ENCODE results near the gene FXYD2.

The FXYD2 gene

DNA sequence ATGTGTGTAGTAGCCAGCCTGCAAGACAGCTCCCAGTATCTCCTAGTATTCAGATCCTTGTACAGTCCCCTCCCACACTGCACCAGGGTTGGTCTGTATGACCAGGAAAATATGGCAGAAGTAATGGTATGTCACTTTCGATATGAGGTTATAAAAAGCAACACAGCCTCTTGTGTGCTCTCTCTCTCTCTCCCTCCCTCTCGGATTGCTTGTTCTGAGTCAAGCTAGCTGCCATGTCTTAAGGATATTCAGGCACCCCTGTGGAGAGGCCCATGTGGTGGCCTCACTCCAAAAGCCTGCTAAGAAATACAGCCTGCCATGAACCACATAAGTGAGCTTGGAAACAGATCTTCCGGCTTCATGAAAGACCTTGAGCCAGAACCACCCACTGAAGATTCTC is 26.6 kb upstream of the FXYD2 start:
- no peak for DNase-seq
- WGBS (ENCODE audit: insufficient coverage): 89% methylated on average over 3 of the region's 3 CpGs
- ChIA-PET POLR2A (no interaction called here), CTCF (interaction anchor here (1.0 to 2.1 kb wide), 7 partner anchors 8 to 96 kb away, joined by 3 to 10 read pairs (median 4); no protein-coding TSS in a partner anchor)
- no peak overlapping the region for H3K27ac ChIP-seq (ENCODE audit: insufficient read depth in 1 of 2, low read depth in 1 of 2, low read length in 2 of 2, poor library complexity in 1 of 2, severe bottlenecking in 2 of 2)
- H3K4me3 ChIP-seq (ENCODE audit: control insufficient read depth in 1 of 7, extremely low read depth in 1 of 7, insufficient read depth in 4 of 7, low read depth in 2 of 7, low read length in 6 of 7): no peak overlapping the region
- H3K4me1 ChIP-seq (ENCODE audit: control extremely low read depth in 1 of 4, control insufficient read depth in 4 of 4, insufficient read depth in 4 of 4, low read length in 3 of 4): peaks cover 0 to 7% (median 5%) of the 10 kb centered on the region in 4 experiments
- no peaks in the 10 kb centered on the region for H3K36me3 ChIP-seq (ENCODE audit: control insufficient read depth in 4 of 4, insufficient read depth in 4 of 4, low read length in 3 of 4)
- peaks cover 0 to 10% (median 4%) of the 10 kb centered on the region in 5 experiments for H3K9me3 ChIP-seq (ENCODE audit: control extremely low read depth in 1 of 5, control insufficient read depth in 4 of 5, insufficient read depth in 2 of 5, low read depth in 1 of 5, low read length in 4 of 5)
- no peaks in the 10 kb centered on the region for H3K27me3 ChIP-seq (replicated peaks in 2 of 5; ENCODE audit: control insufficient read depth in 4 of 5, insufficient read depth in 5 of 5, low read length in 4 of 5)

DNA sequence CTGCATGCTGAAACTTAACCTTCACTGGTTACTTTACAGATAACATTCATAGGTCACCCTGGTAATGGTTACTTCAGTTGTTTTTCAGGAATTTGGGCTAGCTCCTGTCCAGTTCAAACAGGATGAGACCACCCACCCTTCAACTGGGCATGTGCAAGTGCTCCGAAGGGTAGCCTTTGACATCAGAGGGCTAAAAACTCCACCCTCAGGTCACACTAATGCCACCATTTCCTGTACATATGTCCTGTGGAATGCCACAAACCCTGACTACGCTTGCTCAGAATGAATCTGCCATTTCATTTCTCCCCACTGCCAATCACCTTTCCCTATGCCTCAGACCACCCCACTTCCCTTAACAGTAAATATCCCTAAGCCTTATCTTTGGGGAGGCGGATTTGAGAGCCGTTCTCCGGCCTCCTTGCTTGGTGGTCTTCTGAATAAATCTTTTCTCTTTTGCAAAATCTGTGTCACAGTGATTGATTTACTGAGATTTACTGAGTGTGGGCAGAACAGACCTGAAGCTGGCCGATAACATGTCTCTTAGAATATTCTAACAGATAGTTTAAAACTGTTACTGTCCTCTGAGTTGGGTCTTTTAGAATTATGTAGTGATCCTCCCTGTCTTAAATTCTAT is 25.4 kb upstream of the FXYD2 start:
- Histone ChIP-seq H3K9me3 (ENCODE audit: control extremely low read depth in 1 of 5, control insufficient read depth in 4 of 5, insufficient read depth in 2 of 5, low read depth in 1 of 5, low read length in 4 of 5) (peaks cover 0 to 10% (median 4%) of the 10 kb centered on the region in 5 experiments), H3K27me3 (replicated peaks in 2 of 5; ENCODE audit: control insufficient read depth in 4 of 5, insufficient read depth in 5 of 5, low read length in 4 of 5) (no peaks in the 10 kb centered on the region), H3K4me1 (ENCODE audit: control extremely low read depth in 1 of 4, control insufficient read depth in 4 of 4, insufficient read depth in 4 of 4, low read length in 3 of 4) (peaks cover 0 to 7% (median 5%) of the 10 kb centered on the region in 4 experiments), H3K27ac (ENCODE audit: insufficient read depth in 1 of 2, low read depth in 1 of 2, low read length in 2 of 2, poor library complexity in 1 of 2, severe bottlenecking in 2 of 2) (no peak overlapping the region), H3K36me3 (ENCODE audit: control insufficient read depth in 4 of 4, insufficient read depth in 4 of 4, low read length in 3 of 4) (no peaks in the 10 kb centered on the region), H3K4me3 (ENCODE audit: control insufficient read depth in 1 of 7, extremely low read depth in 1 of 7, insufficient read depth in 4 of 7, low read depth in 2 of 7, low read length in 6 of 7) (no peak overlapping the region)
- POLR2A ChIA-PET: no interaction called here
- CTCF ChIA-PET: interaction anchor here (1.1 to 1.8 kb wide), 3 partner anchors 55 to 97 kb away, joined by 3 to 12 read pairs (median 4); no protein-coding TSS in a partner anchor
- 4% methylated on average over 3 of the region's 6 CpGs for WGBS (ENCODE audit: insufficient coverage)
- DNase-seq: peak in 1 of 3 donors; percentile 22

- peak; percentile 59 to 80 (median 73) for DNase-seq
- ChIA-PET CTCF (interaction anchor here (0.6 to 8.2 kb wide), 36 partner anchors 8 to 323 kb away, joined by 3 to 122 read pairs (median 4); partner anchors contain the start of genes FXYD2 and TMPRSS13), POLR2A (interaction anchor here (1.2 to 1.8 kb wide), 2 partner anchors 10 to 103 kb away, joined by 3 to 6 read pairs; no protein-coding TSS in a partner anchor)
- peaks cover 0 to 18% (median 14%) of the 10 kb centered on the region in 4 experiments for H3K4me1 ChIP-seq (ENCODE audit: control extremely low read depth in 1 of 4, control insufficient read depth in 4 of 4, insufficient read depth in 4 of 4, low read length in 3 of 4)
- 4% methylated on average over 6 of the region's 9 CpGs for WGBS (ENCODE audit: insufficient coverage)
- no peaks in the 10 kb centered on the region for H3K27me3 ChIP-seq (replicated peaks in 2 of 5; ENCODE audit: control insufficient read depth in 4 of 5, insufficient read depth in 5 of 5, low read length in 4 of 5)
- no peak overlapping the region for H3K27ac ChIP-seq (ENCODE audit: insufficient read depth in 1 of 2, low read depth in 1 of 2, low read length in 2 of 2, poor library complexity in 1 of 2, severe bottlenecking in 2 of 2)
- no peaks in the 10 kb centered on the region for H3K9me3 ChIP-seq (ENCODE audit: control extremely low read depth in 1 of 5, control insufficient read depth in 4 of 5, insufficient read depth in 2 of 5, low read depth in 1 of 5, low read length in 4 of 5)
- H3K4me3 ChIP-seq (ENCODE audit: control insufficient read depth in 1 of 7, extremely low read depth in 1 of 7, insufficient read depth in 4 of 7, low read depth in 2 of 7, low read length in 6 of 7): no peak overlapping the region
- H3K36me3 ChIP-seq (ENCODE audit: control insufficient read depth in 4 of 4, insufficient read depth in 4 of 4, low read length in 3 of 4): no peaks in the 10 kb centered on the region
Observed at GRCh38 chr11:117843666-117844484, 19.3 kb upstream of the FXYD2 start.

DNA sequence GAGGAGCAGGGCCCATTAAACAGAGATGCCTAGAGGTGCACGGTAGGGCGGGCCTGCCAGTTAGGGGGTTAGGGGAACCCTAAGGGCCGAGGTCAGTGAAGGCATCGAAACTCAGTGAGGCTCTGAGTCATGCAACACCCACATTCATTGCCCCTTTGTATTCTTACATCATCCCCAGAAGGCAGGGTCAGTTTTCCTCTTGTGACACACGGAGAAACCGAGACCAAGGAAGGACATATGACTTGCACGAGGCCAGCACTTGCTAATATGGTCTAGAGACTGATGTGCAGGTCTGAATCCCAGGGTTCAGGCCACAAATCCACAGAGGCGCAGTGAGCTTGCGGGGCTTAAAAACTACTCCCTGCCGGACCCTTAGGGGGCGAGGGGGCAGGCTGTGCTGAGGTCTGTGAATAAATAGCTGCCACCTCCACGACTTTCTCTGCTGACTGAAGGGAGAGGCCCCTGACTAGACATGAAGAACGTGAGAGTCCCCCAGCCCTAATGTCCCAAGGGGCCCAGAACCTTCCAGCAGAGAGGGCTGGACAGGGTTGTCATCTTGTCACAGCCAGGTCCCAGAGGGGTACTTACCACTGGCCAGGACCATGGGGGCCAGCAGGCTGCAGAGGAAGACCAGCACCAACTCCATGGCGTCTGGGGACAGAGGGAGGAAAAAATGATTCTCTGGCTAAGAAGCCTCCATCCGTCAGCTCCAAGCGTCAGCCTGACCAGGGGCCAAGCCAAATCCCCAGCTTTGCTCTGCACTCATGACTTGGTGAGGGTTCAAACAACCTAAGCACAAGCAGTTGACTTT is 17.8 kb upstream of the FXYD2 start:
- WGBS (ENCODE audit: insufficient coverage): 83% methylated on average over 15 of the region's 16 CpGs
- no peaks in the 10 kb centered on the region for H3K27me3 ChIP-seq (replicated peaks in 2 of 5; ENCODE audit: control insufficient read depth in 4 of 5, insufficient read depth in 5 of 5, low read length in 4 of 5)
- no peaks in the 10 kb centered on the region for H3K36me3 ChIP-seq (ENCODE audit: control insufficient read depth in 4 of 4, insufficient read depth in 4 of 4, low read length in 3 of 4)
- ChIA-PET CTCF (interaction anchor here (0.6 to 8.2 kb wide), 22 partner anchors 9 to 212 kb away, joined by 3 to 122 read pairs (median 6); partner anchors contain the start of gene FXYD2), POLR2A (interaction anchor here (0.6 to 1.8 kb wide), 2 partner anchors 9 to 24 kb away, joined by 5 to 6 read pairs; no protein-coding TSS in a partner anchor)
- no peak for DNase-seq
- no peak overlapping the region for H3K27ac ChIP-seq (ENCODE audit: insufficient read depth in 1 of 2, low read depth in 1 of 2, low read length in 2 of 2, poor library complexity in 1 of 2, severe bottlenecking in 2 of 2)
- peaks cover 0 to 22% (median 14%) of the 10 kb centered on the region in 4 experiments for H3K4me1 ChIP-seq (ENCODE audit: control extremely low read depth in 1 of 4, control insufficient read depth in 4 of 4, insufficient read depth in 4 of 4, low read length in 3 of 4)
- H3K9me3 ChIP-seq (ENCODE audit: control extremely low read depth in 1 of 5, control insufficient read depth in 4 of 5, insufficient read depth in 2 of 5, low read depth in 1 of 5, low read length in 4 of 5): no peaks in the 10 kb centered on the region
- H3K4me3 ChIP-seq (ENCODE audit: control insufficient read depth in 1 of 7, extremely low read depth in 1 of 7, insufficient read depth in 4 of 7, low read depth in 2 of 7, low read length in 6 of 7): no peak overlapping the region

- Histone ChIP-seq H3K36me3 (ENCODE audit: control insufficient read depth in 4 of 4, insufficient read depth in 4 of 4, low read length in 3 of 4) (no peaks in the 10 kb centered on the region), H3K27me3 (replicated peaks in 2 of 5; ENCODE audit: control insufficient read depth in 4 of 5, insufficient read depth in 5 of 5, low read length in 4 of 5) (no peaks in the 10 kb centered on the region), H3K27ac (ENCODE audit: insufficient read depth in 1 of 2, low read depth in 1 of 2, low read length in 2 of 2, poor library complexity in 1 of 2, severe bottlenecking in 2 of 2) (no peak overlapping the region), H3K4me3 (ENCODE audit: control insufficient read depth in 1 of 7, extremely low read depth in 1 of 7, insufficient read depth in 4 of 7, low read depth in 2 of 7, low read length in 6 of 7) (no peak overlapping the region), H3K9me3 (ENCODE audit: control extremely low read depth in 1 of 5, control insufficient read depth in 4 of 5, insufficient read depth in 2 of 5, low read depth in 1 of 5, low read length in 4 of 5) (no peaks in the 10 kb centered on the region), H3K4me1 (ENCODE audit: control extremely low read depth in 1 of 4, control insufficient read depth in 4 of 4, insufficient read depth in 4 of 4, low read length in 3 of 4) (peaks cover 0 to 28% (median 14%) of the 10 kb centered on the region in 4 experiments)
- DNase-seq: no peak
- WGBS (ENCODE audit: insufficient coverage): 59% methylated on average over 5 of the region's 7 CpGs
- ChIA-PET CTCF (interaction anchor here (0.6 to 8.2 kb wide), 17 partner anchors 9 to 210 kb away, joined by 3 to 122 read pairs (median 10); partner anchors contain the start of gene FXYD2), POLR2A (interaction anchor here (1.8 kb wide), 1 partner anchor 8 kb away, joined by 6 read pairs; no protein-coding TSS in a partner anchor)
Observed at GRCh38 chr11:117841551-117842031, 17.0 kb upstream of the FXYD2 start.

- Histone ChIP-seq H3K27me3 (replicated peaks in 2 of 5; ENCODE audit: control insufficient read depth in 4 of 5, insufficient read depth in 5 of 5, low read length in 4 of 5) (no peaks in the 10 kb centered on the region), H3K4me3 (ENCODE audit: control insufficient read depth in 1 of 7, extremely low read depth in 1 of 7, insufficient read depth in 4 of 7, low read depth in 2 of 7, low read length in 6 of 7) (no peak overlapping the region), H3K36me3 (ENCODE audit: control insufficient read depth in 4 of 4, insufficient read depth in 4 of 4, low read length in 3 of 4) (no peaks in the 10 kb centered on the region), H3K9me3 (ENCODE audit: control extremely low read depth in 1 of 5, control insufficient read depth in 4 of 5, insufficient read depth in 2 of 5, low read depth in 1 of 5, low read length in 4 of 5) (no peaks in the 10 kb centered on the region), H3K4me1 (ENCODE audit: control extremely low read depth in 1 of 4, control insufficient read depth in 4 of 4, insufficient read depth in 4 of 4, low read length in 3 of 4) (peaks cover 0 to 34% (median 15%) of the 10 kb centered on the region in 4 experiments), H3K27ac (ENCODE audit: insufficient read depth in 1 of 2, low read depth in 1 of 2, low read length in 2 of 2, poor library complexity in 1 of 2, severe bottlenecking in 2 of 2) (no peak overlapping the region)
- CTCF ChIA-PET: interaction anchor here (0.7 to 8.2 kb wide), 8 partner anchors 8 to 213 kb away, joined by 4 to 122 read pairs (median 30); partner anchors contain the start of gene FXYD2
- POLR2A ChIA-PET: no interaction called here
- 96% methylated on average over 11 of the region's 11 CpGs for WGBS (ENCODE audit: insufficient coverage)
- DNase-seq: no peak
Observed at GRCh38 chr11:117840881-117841550, 16.5 kb upstream of the FXYD2 start.
